Measurements from ENCODE around the gene SMG6. TPM values are rescaled to one million over a fixed set of nuclear protein-coding genes. Genes with fewer than 3 reads are reported as not detected.

The SMG6 gene
- total RNA-seq, 1 experiment from 2014 or later = 25.6 TPM

DNA sequence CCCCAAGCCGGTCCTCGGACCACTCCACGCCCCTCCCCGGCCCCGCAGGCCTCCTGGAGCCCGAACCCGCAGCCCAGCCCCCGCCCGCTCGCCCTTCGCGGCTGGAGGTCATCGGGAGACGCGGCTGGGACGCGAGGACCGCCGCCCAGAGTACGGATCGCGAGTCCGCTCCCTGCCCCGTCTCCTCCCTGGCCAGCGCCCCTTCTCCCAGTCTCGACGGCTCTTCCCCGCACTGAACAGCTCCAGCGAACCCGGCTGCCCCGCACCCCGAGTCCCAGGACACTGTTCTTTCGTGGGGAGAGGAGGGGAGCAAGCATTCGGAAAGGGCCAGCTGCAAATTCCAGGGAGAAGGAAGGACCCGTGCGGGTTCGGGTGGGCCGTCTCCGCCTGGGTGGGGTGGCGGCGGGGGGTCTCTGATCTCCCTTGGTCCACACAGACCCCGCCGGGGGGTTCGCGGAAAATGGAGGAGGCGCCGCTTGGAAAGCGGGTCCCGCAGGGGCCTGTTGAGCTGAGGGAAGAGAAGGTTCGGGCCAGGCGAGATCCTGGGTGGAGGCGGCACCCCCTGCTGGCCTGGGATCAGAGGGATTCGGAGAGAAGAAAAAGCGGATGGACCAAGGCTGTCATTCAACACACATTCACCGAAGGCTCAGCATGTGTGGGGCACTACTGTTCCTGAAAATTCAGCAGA is 277.8 kb downstream of the SMG6 start:
- DNase-seq (ENCODE audit: low spot score) (peak; percentile 62), ATAC-seq (no peak)
- H3K4me1 Mint-ChIP-seq = peaks cover 4% of the 10 kb centered on the region
- ChIA-PET POLR2A (interaction anchor here (0.6 to 0.8 kb wide), 4 partner anchors 48 to 117 kb away, joined by 3 to 4 read pairs (median 3); no protein-coding TSS in a partner anchor), CTCF (interaction anchor here (0.6 to 6.3 kb wide), 15 partner anchors 14 to 327 kb away, joined by 3 to 47 read pairs (median 5); no protein-coding TSS in a partner anchor)
- peaks cover 3% of the 10 kb centered on the region; the same call in 1 of the 2 replicates for H3K36me3 Mint-ChIP-seq
- TF ChIP-seq JUN (CRISPR knock-in tag; IDR thresholded peaks at IDR 0.05) (no peak), NR1H2 (CRISPR knock-in tag; IDR thresholded peaks at IDR 0.05) (no peak), SMAD4 (CRISPR knock-in tag; IDR thresholded peaks at IDR 0.05) (no peak), ZNF317 (CRISPR knock-in tag; IDR thresholded peaks at IDR 0.05; ENCODE audit: borderline replicate concordance, low read depth) (no peak), MYBL2 (CRISPR knock-in tag; IDR thresholded peaks at IDR 0.05) (no peak), SP1 (CRISPR knock-in tag; conservative IDR thresholded peaks at IDR 0.05) (no peak), ZNF263 (CRISPR knock-in tag; IDR thresholded peaks at IDR 0.05; ENCODE audit: low read depth) (no peak), OVOL2 (CRISPR knock-in tag; IDR thresholded peaks at IDR 0.05; ENCODE audit: borderline replicate concordance) (no peak), GRHL2 (CRISPR knock-in tag; IDR thresholded peaks at IDR 0.05; ENCODE audit: insufficient replicate concordance, severe bottlenecking) (no peak), GABPB1 (CRISPR knock-in tag; IDR thresholded peaks at IDR 0.05) (no peak), TP53 (CRISPR knock-in tag; IDR thresholded peaks at IDR 0.05) (no peak), FOXK1 (CRISPR knock-in tag; IDR thresholded peaks at IDR 0.05) (no peak), ATF1 (CRISPR knock-in tag; IDR thresholded peaks at IDR 0.05) (no peak)
- TF ChIP-seq, protein P1, sequence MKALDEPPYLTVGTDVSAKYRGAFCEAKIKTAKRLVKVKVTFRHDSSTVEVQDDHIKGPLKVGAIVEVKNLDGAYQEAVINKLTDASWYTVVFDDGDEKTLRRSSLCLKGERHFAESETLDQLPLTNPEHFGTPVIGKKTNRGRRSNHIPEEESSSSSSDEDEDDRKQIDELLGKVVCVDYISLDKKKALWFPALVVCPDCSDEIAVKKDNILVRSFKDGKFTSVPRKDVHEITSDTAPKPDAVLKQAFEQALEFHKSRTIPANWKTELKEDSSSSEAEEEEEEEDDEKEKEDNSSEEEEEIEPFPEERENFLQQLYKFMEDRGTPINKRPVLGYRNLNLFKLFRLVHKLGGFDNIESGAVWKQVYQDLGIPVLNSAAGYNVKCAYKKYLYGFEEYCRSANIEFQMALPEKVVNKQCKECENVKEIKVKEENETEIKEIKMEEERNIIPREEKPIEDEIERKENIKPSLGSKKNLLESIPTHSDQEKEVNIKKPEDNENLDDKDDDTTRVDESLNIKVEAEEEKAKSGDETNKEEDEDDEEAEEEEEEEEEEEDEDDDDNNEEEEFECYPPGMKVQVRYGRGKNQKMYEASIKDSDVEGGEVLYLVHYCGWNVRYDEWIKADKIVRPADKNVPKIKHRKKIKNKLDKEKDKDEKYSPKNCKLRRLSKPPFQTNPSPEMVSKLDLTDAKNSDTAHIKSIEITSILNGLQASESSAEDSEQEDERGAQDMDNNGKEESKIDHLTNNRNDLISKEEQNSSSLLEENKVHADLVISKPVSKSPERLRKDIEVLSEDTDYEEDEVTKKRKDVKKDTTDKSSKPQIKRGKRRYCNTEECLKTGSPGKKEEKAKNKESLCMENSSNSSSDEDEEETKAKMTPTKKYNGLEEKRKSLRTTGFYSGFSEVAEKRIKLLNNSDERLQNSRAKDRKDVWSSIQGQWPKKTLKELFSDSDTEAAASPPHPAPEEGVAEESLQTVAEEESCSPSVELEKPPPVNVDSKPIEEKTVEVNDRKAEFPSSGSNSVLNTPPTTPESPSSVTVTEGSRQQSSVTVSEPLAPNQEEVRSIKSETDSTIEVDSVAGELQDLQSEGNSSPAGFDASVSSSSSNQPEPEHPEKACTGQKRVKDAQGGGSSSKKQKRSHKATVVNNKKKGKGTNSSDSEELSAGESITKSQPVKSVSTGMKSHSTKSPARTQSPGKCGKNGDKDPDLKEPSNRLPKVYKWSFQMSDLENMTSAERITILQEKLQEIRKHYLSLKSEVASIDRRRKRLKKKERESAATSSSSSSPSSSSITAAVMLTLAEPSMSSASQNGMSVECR (CRISPR knock-in tag; IDR thresholded peaks at IDR 0.05; ENCODE audit: borderline replicate concordance) = no peak
- TF ChIP-seq, protein P2, sequence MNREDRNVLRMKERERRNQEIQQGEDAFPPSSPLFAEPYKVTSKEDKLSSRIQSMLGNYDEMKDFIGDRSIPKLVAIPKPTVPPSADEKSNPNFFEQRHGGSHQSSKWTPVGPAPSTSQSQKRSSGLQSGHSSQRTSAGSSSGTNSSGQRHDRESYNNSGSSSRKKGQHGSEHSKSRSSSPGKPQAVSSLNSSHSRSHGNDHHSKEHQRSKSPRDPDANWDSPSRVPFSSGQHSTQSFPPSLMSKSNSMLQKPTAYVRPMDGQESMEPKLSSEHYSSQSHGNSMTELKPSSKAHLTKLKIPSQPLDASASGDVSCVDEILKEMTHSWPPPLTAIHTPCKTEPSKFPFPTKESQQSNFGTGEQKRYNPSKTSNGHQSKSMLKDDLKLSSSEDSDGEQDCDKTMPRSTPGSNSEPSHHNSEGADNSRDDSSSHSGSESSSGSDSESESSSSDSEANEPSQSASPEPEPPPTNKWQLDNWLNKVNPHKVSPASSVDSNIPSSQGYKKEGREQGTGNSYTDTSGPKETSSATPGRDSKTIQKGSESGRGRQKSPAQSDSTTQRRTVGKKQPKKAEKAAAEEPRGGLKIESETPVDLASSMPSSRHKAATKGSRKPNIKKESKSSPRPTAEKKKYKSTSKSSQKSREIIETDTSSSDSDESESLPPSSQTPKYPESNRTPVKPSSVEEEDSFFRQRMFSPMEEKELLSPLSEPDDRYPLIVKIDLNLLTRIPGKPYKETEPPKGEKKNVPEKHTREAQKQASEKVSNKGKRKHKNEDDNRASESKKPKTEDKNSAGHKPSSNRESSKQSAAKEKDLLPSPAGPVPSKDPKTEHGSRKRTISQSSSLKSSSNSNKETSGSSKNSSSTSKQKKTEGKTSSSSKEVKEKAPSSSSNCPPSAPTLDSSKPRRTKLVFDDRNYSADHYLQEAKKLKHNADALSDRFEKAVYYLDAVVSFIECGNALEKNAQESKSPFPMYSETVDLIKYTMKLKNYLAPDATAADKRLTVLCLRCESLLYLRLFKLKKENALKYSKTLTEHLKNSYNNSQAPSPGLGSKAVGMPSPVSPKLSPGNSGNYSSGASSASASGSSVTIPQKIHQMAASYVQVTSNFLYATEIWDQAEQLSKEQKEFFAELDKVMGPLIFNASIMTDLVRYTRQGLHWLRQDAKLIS (CRISPR knock-in tag; IDR thresholded peaks at IDR 0.05; ENCODE audit: borderline replicate concordance) = no peak
- TF ChIP-seq, protein P3, sequence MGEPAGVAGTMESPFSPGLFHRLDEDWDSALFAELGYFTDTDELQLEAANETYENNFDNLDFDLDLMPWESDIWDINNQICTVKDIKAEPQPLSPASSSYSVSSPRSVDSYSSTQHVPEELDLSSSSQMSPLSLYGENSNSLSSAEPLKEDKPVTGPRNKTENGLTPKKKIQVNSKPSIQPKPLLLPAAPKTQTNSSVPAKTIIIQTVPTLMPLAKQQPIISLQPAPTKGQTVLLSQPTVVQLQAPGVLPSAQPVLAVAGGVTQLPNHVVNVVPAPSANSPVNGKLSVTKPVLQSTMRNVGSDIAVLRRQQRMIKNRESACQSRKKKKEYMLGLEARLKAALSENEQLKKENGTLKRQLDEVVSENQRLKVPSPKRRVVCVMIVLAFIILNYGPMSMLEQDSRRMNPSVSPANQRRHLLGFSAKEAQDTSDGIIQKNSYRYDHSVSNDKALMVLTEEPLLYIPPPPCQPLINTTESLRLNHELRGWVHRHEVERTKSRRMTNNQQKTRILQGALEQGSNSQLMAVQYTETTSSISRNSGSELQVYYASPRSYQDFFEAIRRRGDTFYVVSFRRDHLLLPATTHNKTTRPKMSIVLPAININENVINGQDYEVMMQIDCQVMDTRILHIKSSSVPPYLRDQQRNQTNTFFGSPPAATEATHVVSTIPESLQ (CRISPR knock-in tag; IDR thresholded peaks at IDR 0.05) = no peak
- TF ChIP-seq, protein P4, sequence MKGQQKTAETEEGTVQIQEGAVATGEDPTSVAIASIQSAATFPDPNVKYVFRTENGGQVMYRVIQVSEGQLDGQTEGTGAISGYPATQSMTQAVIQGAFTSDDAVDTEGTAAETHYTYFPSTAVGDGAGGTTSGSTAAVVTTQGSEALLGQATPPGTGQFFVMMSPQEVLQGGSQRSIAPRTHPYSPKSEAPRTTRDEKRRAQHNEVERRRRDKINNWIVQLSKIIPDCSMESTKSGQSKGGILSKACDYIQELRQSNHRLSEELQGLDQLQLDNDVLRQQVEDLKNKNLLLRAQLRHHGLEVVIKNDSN (CRISPR knock-in tag; IDR thresholded peaks at IDR 0.05) = no peak
- H3K27me3 Mint-ChIP-seq (ENCODE audit: low read depth) = peaks cover 85% of the 10 kb centered on the region
- H3K9me3 Mint-ChIP-seq = no peaks in the 10 kb centered on the region
- H3K27ac Mint-ChIP-seq = no peak overlapping the region
- H3K4me3 Mint-ChIP-seq = peak overlapping the region; percentile 67

Data from WTC11 (cell line).